ENCODE data around the gene TMEM115.
A peak's percentile ranks its signal among the peaks of the same experiment; 100 is the strongest.

TMEM115 gene

GRCh38 chr3:50321336-50322114 lies 37.8 kb downstream of the TMEM115 start:
- H3K4me3 ChIP-seq (ENCODE audit: low read depth, low read length): peak overlapping the region; percentile 62
- TF ChIP-seq POLR2A (IDR thresholded peaks at IDR 0.05; ENCODE audit: extremely low read depth, insufficient read length) (peak; percentile 45), CTCF (IDR thresholded peaks at IDR 0.05; ENCODE audit: low read depth, low read length) (peak; percentile 17), MAX (IDR thresholded peaks at IDR 0.05; ENCODE audit: low read depth, low read length) (0 out of 2 replicates have a peak, but pooled peaks have one; percentile 17), MYC (IDR thresholded peaks at IDR 0.05; ENCODE audit: low read depth, low read length) (peak; percentile 28; the same call in 1 of the 2 replicates)
- DNase-seq (ENCODE audit: low read depth): peak; percentile 88

GRCh38 chr3:50320853-50321335 lies 38.4 kb downstream of the TMEM115 start:
- H3K4me3 ChIP-seq (ENCODE audit: low read depth, low read length): peak overlapping the region; percentile 77
- DNase-seq (ENCODE audit: low read depth): peak; percentile 79
- TF ChIP-seq MAX (IDR thresholded peaks at IDR 0.05; ENCODE audit: low read depth, low read length) (peak; percentile 47; the same call in 1 of the 2 replicates), CTCF (IDR thresholded peaks at IDR 0.05; ENCODE audit: low read depth, low read length) (no peak), POLR2A (IDR thresholded peaks at IDR 0.05; ENCODE audit: extremely low read depth, insufficient read length) (no peak), MYC (IDR thresholded peaks at IDR 0.05; ENCODE audit: low read depth, low read length) (no peak)

- peak overlapping the region; percentile 77 for H3K4me3 ChIP-seq (ENCODE audit: low read depth, low read length)
- TF ChIP-seq MYC (IDR thresholded peaks at IDR 0.05; ENCODE audit: low read depth, low read length): no peak
- no peak for TF ChIP-seq CTCF (IDR thresholded peaks at IDR 0.05; ENCODE audit: low read depth, low read length)
- no peak for TF ChIP-seq MAX (IDR thresholded peaks at IDR 0.05; ENCODE audit: low read depth, low read length)
- TF ChIP-seq POLR2A (IDR thresholded peaks at IDR 0.05; ENCODE audit: extremely low read depth, insufficient read length): no peak
- no peak for DNase-seq (ENCODE audit: low read depth)
Observed at GRCh38 chr3:50319894-50320625, 39.3 kb downstream of the TMEM115 start.

GRCh38 chr3:50319181-50319893 lies 40.0 kb downstream of the TMEM115 start:
- no peak for DNase-seq (ENCODE audit: low read depth)
- H3K4me3 ChIP-seq (ENCODE audit: low read depth, low read length): no peak overlapping the region
- TF ChIP-seq POLR2A (IDR thresholded peaks at IDR 0.05; ENCODE audit: extremely low read depth, insufficient read length) (no peak), MYC (IDR thresholded peaks at IDR 0.05; ENCODE audit: low read depth, low read length) (no peak), MAX (IDR thresholded peaks at IDR 0.05; ENCODE audit: low read depth, low read length) (no peak), CTCF (IDR thresholded peaks at IDR 0.05; ENCODE audit: low read depth, low read length) (no peak)

- no peak for DNase-seq (ENCODE audit: low read depth)
- H3K4me3 ChIP-seq (ENCODE audit: low read depth, low read length): no peak overlapping the region
- no peak for TF ChIP-seq MYC (IDR thresholded peaks at IDR 0.05; ENCODE audit: low read depth, low read length)
- TF ChIP-seq MAX (IDR thresholded peaks at IDR 0.05; ENCODE audit: low read depth, low read length): no peak
- TF ChIP-seq CTCF (IDR thresholded peaks at IDR 0.05; ENCODE audit: low read depth, low read length): no peak
- no peak for TF ChIP-seq POLR2A (IDR thresholded peaks at IDR 0.05; ENCODE audit: extremely low read depth, insufficient read length)
Observed at GRCh38 chr3:50318615-50319014, 40.7 kb downstream of the TMEM115 start.

Data from NB4 (cell line).